Stimulated activated CD8-positive, alpha-beta memory T cell treated with anti-CD3 and anti-CD28 coated beads, Interleukin-15, amount 100 ng/mL, for 4 hours (primary cell): ENCODE results near the gene PDE2A.

Source experiments
- DNase-seq, 2 donors: peaks; one replicate each; pipeline ENCODE4 v3.0.0-alpha.2; 2020; ENCODE audit warnings: low read depth in 2 of 2

PDE2A gene

GRCh38 chr11:72613977-72614376 lies 60.2 kb downstream of the PDE2A start:
- DNase-seq, result no peak

GRCh38 chr11:72613450-72613849 lies 60.8 kb downstream of the PDE2A start:
- no peak for DNase-seq

- DNase-seq, result no peak
Measured at GRCh38 chr11:72609476-72609875, 64.7 kb downstream of the PDE2A start.

GRCh38 chr11:72609045-72609444 lies 65.2 kb downstream of the PDE2A start:
- DNase-seq, result no peak

- no peak for DNase-seq
Measured at GRCh38 chr11:72607496-72607895, 66.7 kb downstream of the PDE2A start.

- DNase-seq, result no peak
Measured at GRCh38 chr11:72606748-72607468, 67.3 kb downstream of the PDE2A start.

GRCh38 chr11:72605973-72606747 lies 68.1 kb downstream of the PDE2A start:
- DNase-seq, result no peak

GRCh38 chr11:72604256-72604655 lies 70.0 kb downstream of the PDE2A start:
- no peak for DNase-seq

- no peak for DNase-seq
Measured at GRCh38 chr11:72602250-72602904, 71.8 kb downstream of the PDE2A start.

- no peak for DNase-seq
Measured at GRCh38 chr11:72600557-72600956, 73.7 kb downstream of the PDE2A start.

- DNase-seq, result no peak
Measured at GRCh38 chr11:72599325-72600117, 74.7 kb downstream of the PDE2A start.

GRCh38 chr11:72598906-72599305 lies 75.3 kb downstream of the PDE2A start:
- DNase-seq, result no peak

GRCh38 chr11:72598466-72598865 lies 75.8 kb downstream of the PDE2A start:
- DNase-seq, result no peak

- DNase-seq, result no peak
Measured at GRCh38 chr11:72597721-72598120, 76.5 kb downstream of the PDE2A start.

- DNase-seq, result no peak
Measured at GRCh38 chr11:72595292-72595684, 78.9 kb downstream of the PDE2A start.

GRCh38 chr11:72594493-72595291 lies 79.5 kb downstream of the PDE2A start:
- DNase-seq, result no peak

- DNase-seq, result no peak
Measured at GRCh38 chr11:72592698-72593495, 81.3 kb downstream of the PDE2A start.

- DNase-seq, result peak; percentile 26 to 27
Measured at GRCh38 chr11:72591785-72592502, 82.3 kb downstream of the PDE2A start.

- DNase-seq, result no peak
Measured at GRCh38 chr11:72591023-72591422, 83.2 kb downstream of the PDE2A start.
